IMR-90 (cell line): ENCODE data around the gene TMEM218.

Experiments
- CTCF ChIP-seq: conservative IDR thresholded peaks from 2 replicates; pipeline ENCODE4 v1.5.1; 2012; ENCODE audit warnings: mild to moderate bottlenecking, low read depth, low read length, improper control_type of control experiment
- MAFK ChIP-seq: IDR thresholded peaks from 2 replicates; pipeline ENCODE4 v1.6.1; 2012; ENCODE audit warnings: low read depth, low read length, improper control_type of control experiment
- POLR2A ChIP-seq: IDR thresholded peaks from 2 replicates; pipeline ENCODE4 v1.6.1; 2012; ENCODE audit warnings: mild to moderate bottlenecking, low read depth, low read length

DNA sequence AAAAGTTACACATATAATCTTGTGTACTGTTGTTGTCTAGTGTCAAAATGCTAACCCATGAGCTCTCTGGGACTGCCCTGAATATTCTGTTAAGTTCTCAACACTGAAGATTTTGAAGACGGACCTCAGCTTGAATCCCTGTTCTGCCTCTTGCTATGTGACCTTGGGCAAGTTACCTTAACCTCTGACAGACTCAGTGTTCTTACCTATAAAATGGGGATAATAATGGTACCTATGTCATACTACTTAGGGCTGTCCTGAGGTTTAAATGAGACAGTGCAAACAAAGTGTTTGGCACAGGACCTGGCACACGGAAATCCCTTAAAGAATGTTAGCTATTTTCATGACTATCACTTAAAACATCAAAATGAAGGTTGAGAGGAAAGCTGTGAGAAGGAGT, 11.3 kb downstream of the TMEM218 start:
- TF ChIP-seq CTCF (no peak), MAFK (no peak), POLR2A (no peak)
